B cell (primary cell): Measurements from ENCODE around the gene P2RY6. TPM values are rescaled to one million over a fixed set of nuclear protein-coding genes. Genes with fewer than 3 reads are reported as not detected.

Experiments
- ATAC-seq: fragments of 200-7000 bp; cut with Tn5 transposase; one replicate; pipeline ENCODE4 v1.10.0; 2021; ENCODE audit warnings: low read depth, mild to moderate bottlenecking, moderate number of reproducible peaks, moderate library complexity
- CTCF ChIA-PET: fragments of 350-600 bp; sonication (Branson Sonifier 250); formaldehyde crosslinking; loops from one replicate; lab custom pipeline; 2021; ENCODE audit warnings: antibody characterized with exemption, inconsistent platforms; lab: Charles Lee
- POLR2A ChIA-PET: fragments of 350-600 bp; sonication (Branson Sonifier 250); formaldehyde crosslinking; loops from one replicate; lab custom pipeline; 2021; ENCODE audit warnings: antibody characterized with exemption; lab: Charles Lee
- DNase-seq: peaks from one replicate; pipeline ENCODE4 v3.0.0; 2013
- H2AFZ ChIP-seq: 2 replicates; pipeline ENCODE4 v1.6.1; 2012; ENCODE audit warnings: mild to moderate bottlenecking, low read depth, low read length; ENCODE audit not compliant: insufficient read depth, poor library complexity, severe bottlenecking
- H3K27ac ChIP-seq, 2 donors: 1 replicate in 1 of 2; 2 replicates in 1 of 2; pipeline ENCODE4 v1.5.1; 2012 to 2013; ENCODE audit warnings: low read length in 2 of 2, mild to moderate bottlenecking in 2 of 2, moderate library complexity in 1 of 2
- H3K27me3 ChIP-seq, 4 experiments: fragments of 200-600 bp in 1 of 4; sonication (generic) in 1 of 4; replicated peaks in 1 of 4; 1 replicate in 2 of 4; 2 replicates in 2 of 4; pipeline versions ENCODE4 v1.6.1 to v1.7.0; 2013 to 2016; ENCODE audit warnings: low read length in 3 of 4, mild to moderate bottlenecking in 2 of 4, mixed read lengths in 1 of 4, moderate library complexity in 1 of 4; ENCODE audit not compliant: insufficient read depth in 4 of 4, control insufficient read depth in 3 of 4; ENCODE audit errors: control extremely low read depth in 1 of 4
- H3K36me3 ChIP-seq, 2 experiments: replicated peaks in 1 of 2; 1 replicate in 1 of 2; 2 replicates in 1 of 2; pipeline versions ENCODE4 v1.6.1 to v1.7.1; 2013; ENCODE audit warnings: low read length in 1 of 2; ENCODE audit not compliant: insufficient read depth in 2 of 2, control insufficient read depth in 1 of 2; ENCODE audit errors: control extremely low read depth in 1 of 2, extremely low read depth in 1 of 2
- H3K4me1 ChIP-seq, 2 donors: fragments of 200-600 bp in 1 of 2; sonication (generic) in 1 of 2; 1 replicate in 1 of 2; 2 replicates in 1 of 2; pipeline versions ENCODE4 v1.5.1 to v1.6.1; 2013 to 2017; ENCODE audit warnings: low read length in 2 of 2; ENCODE audit not compliant: control insufficient read depth in 2 of 2, insufficient read depth in 2 of 2
- H3K4me2 ChIP-seq: replicated peaks from 2 replicates; pipeline ENCODE3; 2012; ENCODE audit warnings: mild to moderate bottlenecking, low read depth, low read length; ENCODE audit not compliant: poor library complexity, severe bottlenecking
- H3K4me3 ChIP-seq, 5 experiments: fragments of 200-600 bp in 1 of 5; sonication (generic) in 1 of 5; 1 replicate in 3 of 5; 2 replicates in 2 of 5; pipeline versions ENCODE4 v1.5.1 to v1.7.0; 2011 to 2016; ENCODE audit warnings: low read length in 4 of 5, mild to moderate bottlenecking in 4 of 5, low read depth in 2 of 5, control low read depth in 1 of 5, moderate library complexity in 1 of 5; ENCODE audit not compliant: insufficient read depth in 1 of 5; ENCODE audit errors: control extremely low read depth in 1 of 5, extremely low read depth in 1 of 5
- H3K79me2 ChIP-seq: fragments of 200-600 bp; sonication (generic); one replicate; pipeline ENCODE4 v1.6.0; 2016; ENCODE audit warnings: low read length; ENCODE audit not compliant: control insufficient read depth, insufficient read depth
- H3K9ac ChIP-seq: fragments of 200-600 bp; sonication (generic); 2 replicates; pipeline ENCODE4 v1.6.1; 2017; ENCODE audit warnings: mild to moderate bottlenecking, low read length, moderate library complexity
- H3K9me3 ChIP-seq, 3 donors: one replicate each; pipeline versions ENCODE4 v1.6.1 to v1.7.1; 2013; ENCODE audit warnings: low read length in 2 of 3; ENCODE audit not compliant: control insufficient read depth in 2 of 3, insufficient read depth in 1 of 3; ENCODE audit errors: control extremely low read depth in 1 of 3
- H4K20me1 ChIP-seq: 2 replicates; pipeline ENCODE4 v1.6.0; 2012; ENCODE audit warnings: mild to moderate bottlenecking, low read length; ENCODE audit not compliant: insufficient read depth, control insufficient read depth, poor library complexity, severe bottlenecking
- H3K27ac Mint-ChIP-seq: one replicate; pipeline ENCODE4 v1.8.0; 2021; ENCODE audit warnings: mixed read lengths
- H3K27me3 Mint-ChIP-seq: one replicate; pipeline ENCODE4 v1.8.0; 2021; ENCODE audit warnings: mixed read lengths
- H3K4me1 Mint-ChIP-seq: one replicate; pipeline ENCODE4 v1.8.0; 2021; ENCODE audit warnings: mixed read lengths
- H3K4me3 Mint-ChIP-seq: one replicate; pipeline ENCODE4 v1.8.0; 2021; ENCODE audit warnings: mixed read lengths
- H3K9me3 Mint-ChIP-seq: one replicate; pipeline ENCODE4 v1.8.0; 2022; ENCODE audit warnings: mixed read lengths; ENCODE audit not compliant: insufficient read depth
- EZH2 ChIP-seq: IDR thresholded peaks from 2 replicates; pipeline ENCODE4 v1.6.1; 2012; ENCODE audit warnings: borderline replicate concordance, low read depth, mild to moderate bottlenecking, moderate library complexity, low read length; ENCODE audit not compliant: insufficient read depth, poor library complexity, severe bottlenecking
- WGBS: methylation state at CpG from one replicate; pipeline ENCODE4 v1.1.5; 2013; ENCODE audit warnings: missing lambda C conversion rate; ENCODE audit not compliant: insufficient coverage; 5-methylcytosine and 5-hydroxymethylcytosine counted together
- intact Hi-C: fragments of 100-400 bp; cut with micrococcal nuclease; formaldehyde crosslinking; loops from one replicate; pipeline ENCODE4 v1.10.0; 2022
- polyA plus RNA-seq: library from polyadenylated mRNA; depleted of rRNA; stranded (reverse); fragments of >200 nt; gene quantifications from 2 replicates; pipeline ENCODE4 v1.2.3, GENCODE V29; 2012
- total RNA-seq, 2 donors: library from RNA; stranded (reverse); fragments of 120-200 nt in 1 of 2; gene quantifications; 1 replicate in 1 of 2; 2 replicates in 1 of 2; pipeline versions ENCODE4 v1.2.3 to v1.2.4, GENCODE V29; 2013 to 2022
- TF ChIP-seq, protein P1 (sequence below): fragments of 200-600 bp; IDR thresholded peaks from one replicate; pipeline ENCODE4 v1.8.0; 2022; ENCODE audit warnings: antibody characterized with exemption, mild to moderate bottlenecking

P2RY6 gene
- total and polyA plus RNA-seq, 2 donors (not counting 1 experiment from before 2014, with no cell fraction given), result 0.25 TPM; not detected in 1

DNA sequence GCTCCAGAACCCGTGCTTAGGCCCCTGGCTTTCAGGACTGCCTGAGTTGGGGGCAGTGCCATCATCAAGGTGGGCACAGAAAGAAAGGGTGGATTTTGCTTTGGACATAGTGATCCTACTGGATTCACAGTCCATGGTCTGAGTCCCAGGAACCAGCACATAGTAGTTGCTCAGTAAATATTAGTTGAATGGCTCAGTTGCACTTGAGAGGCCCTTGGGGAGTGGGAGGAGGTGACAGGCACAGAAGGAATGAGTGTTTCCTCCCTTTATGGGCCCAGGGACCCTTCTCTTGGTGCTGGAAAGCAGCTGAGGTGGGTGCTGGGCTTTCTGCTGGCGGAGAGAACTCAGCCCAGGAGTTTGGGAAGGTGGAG lies 52.5 kb downstream of the P2RY6 start:
- Histone ChIP-seq H3K4me2 (no peak overlapping the region), H3K9me3 (no peaks in the 10 kb centered on the region), H2AFZ (no peak overlapping the region), H3K36me3 (no peaks in the 10 kb centered on the region), H3K9ac (no peak overlapping the region), H4K20me1 (no peaks in the 10 kb centered on the region), H3K27me3 (peaks cover 0 to 3% (median 0%) of the 10 kb centered on the region in 4 experiments), H3K27ac (no peak overlapping the region), H3K79me2 (no peaks in the 10 kb centered on the region), H3K4me1 (peaks cover 17 to 25% of the 10 kb centered on the region in 2 donors), H3K4me3 (no peak overlapping the region)
- POLR2A ChIA-PET, result no interaction called here
- H3K27me3 Mint-ChIP-seq, result no peaks in the 10 kb centered on the region
- H3K27ac Mint-ChIP-seq, result no peak overlapping the region
- WGBS, result 100% methylated on average over 2 of the region's 2 CpGs
- ATAC-seq, result no peak
- CTCF ChIA-PET, result interaction anchor here (1.0 to 7.2 kb wide), 2 partner anchors 10 to 25 kb away, joined by 3 to 45 read pairs; no protein-coding TSS in a partner anchor
- DNase-seq, result no peak
- intact Hi-C loops, result no loop called here
- no peaks in the 10 kb centered on the region for H3K9me3 Mint-ChIP-seq
- H3K4me1 Mint-ChIP-seq, result peaks cover 23% of the 10 kb centered on the region
- TF ChIP-seq, protein P1, sequence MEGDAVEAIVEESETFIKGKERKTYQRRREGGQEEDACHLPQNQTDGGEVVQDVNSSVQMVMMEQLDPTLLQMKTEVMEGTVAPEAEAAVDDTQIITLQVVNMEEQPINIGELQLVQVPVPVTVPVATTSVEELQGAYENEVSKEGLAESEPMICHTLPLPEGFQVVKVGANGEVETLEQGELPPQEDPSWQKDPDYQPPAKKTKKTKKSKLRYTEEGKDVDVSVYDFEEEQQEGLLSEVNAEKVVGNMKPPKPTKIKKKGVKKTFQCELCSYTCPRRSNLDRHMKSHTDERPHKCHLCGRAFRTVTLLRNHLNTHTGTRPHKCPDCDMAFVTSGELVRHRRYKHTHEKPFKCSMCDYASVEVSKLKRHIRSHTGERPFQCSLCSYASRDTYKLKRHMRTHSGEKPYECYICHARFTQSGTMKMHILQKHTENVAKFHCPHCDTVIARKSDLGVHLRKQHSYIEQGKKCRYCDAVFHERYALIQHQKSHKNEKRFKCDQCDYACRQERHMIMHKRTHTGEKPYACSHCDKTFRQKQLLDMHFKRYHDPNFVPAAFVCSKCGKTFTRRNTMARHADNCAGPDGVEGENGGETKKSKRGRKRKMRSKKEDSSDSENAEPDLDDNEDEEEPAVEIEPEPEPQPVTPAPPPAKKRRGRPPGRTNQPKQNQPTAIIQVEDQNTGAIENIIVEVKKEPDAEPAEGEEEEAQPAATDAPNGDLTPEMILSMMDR, result no peak
- no peak for TF ChIP-seq EZH2
- no peak overlapping the region for H3K4me3 Mint-ChIP-seq

DNA sequence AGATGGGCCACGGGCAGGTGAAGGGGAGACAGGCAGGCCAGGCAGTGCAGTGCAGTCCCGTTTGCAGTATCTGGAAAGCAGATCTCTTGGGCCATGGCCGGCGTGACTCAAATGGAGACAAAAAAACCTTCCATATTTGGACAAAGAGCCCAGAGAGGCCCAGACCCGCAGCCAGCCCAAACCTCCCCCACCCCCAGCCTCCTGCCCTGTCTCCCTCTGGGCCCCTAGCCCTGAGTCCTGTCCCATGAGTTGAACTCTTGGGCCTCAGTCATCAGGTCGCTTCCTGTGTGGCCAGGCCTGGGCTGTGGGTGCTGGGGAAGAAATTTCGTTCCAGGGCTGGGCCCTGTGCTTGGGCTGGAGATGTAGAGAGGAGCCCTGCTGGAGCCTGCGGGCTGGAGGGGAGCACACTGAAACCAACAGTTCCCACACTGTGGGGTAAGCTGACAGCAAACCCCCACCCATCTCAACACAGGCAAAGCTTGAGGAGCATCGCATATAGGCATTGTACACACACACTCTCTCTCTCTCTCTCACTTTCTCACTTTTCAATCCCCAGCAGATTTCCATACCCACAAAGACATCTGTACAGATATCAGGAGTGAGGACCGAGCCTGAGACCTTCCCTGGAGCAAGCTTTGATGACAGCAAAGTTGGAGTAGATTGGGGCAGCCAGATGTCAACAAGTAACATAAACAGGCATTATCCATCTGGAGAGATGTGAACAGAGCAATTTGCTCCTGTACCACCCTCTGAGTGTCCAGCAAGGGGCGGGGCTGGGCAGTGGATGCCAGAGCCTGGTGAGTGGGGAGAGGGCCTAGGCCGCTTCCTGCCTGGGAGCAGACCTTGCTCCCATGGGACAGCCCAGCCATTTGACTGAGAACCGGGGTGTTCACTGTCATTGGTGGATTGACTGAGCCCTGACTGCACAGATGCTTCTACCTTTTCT lies 53.2 kb downstream of the P2RY6 start:
- H3K79me2 ChIP-seq, result no peaks in the 10 kb centered on the region
- H3K27ac ChIP-seq, result no peak overlapping the region
- H2AFZ ChIP-seq, result peak overlapping the region; percentile 33
- no peaks in the 10 kb centered on the region for H4K20me1 ChIP-seq
- WGBS, result 68% methylated on average over 10 of the region's 13 CpGs
- peaks cover 17 to 25% of the 10 kb centered on the region in 2 donors for H3K4me1 ChIP-seq
- no peaks in the 10 kb centered on the region for H3K9me3 Mint-ChIP-seq
- no peak overlapping the region for H3K9ac ChIP-seq
- intact Hi-C loops, result no loop called here
- H3K27me3 ChIP-seq, result peaks cover 0 to 3% (median 0%) of the 10 kb centered on the region in 4 experiments
- TF ChIP-seq, protein P1, result no peak
- no peak for TF ChIP-seq EZH2
- POLR2A ChIA-PET, result interaction anchor here (1.7 kb wide), 1 partner anchor 16 kb away, joined by 5 read pairs; no protein-coding TSS in a partner anchor
- CTCF ChIA-PET, result interaction anchor here (7.2 kb wide), 1 partner anchor 10 kb away, joined by 45 read pairs; no protein-coding TSS in a partner anchor
- no peak overlapping the region for H3K4me3 ChIP-seq
- no peak overlapping the region for H3K27ac Mint-ChIP-seq
- DNase-seq, result no peak
- no peak overlapping the region for H3K4me3 Mint-ChIP-seq
- no peak for ATAC-seq
- H3K4me1 Mint-ChIP-seq, result peaks cover 23% of the 10 kb centered on the region
- H3K27me3 Mint-ChIP-seq, result no peaks in the 10 kb centered on the region
- no peaks in the 10 kb centered on the region for H3K9me3 ChIP-seq
- no peak overlapping the region for H3K4me2 ChIP-seq
- no peaks in the 10 kb centered on the region for H3K36me3 ChIP-seq
